ENCODE data around the gene ARHGEF40.

DNA sequence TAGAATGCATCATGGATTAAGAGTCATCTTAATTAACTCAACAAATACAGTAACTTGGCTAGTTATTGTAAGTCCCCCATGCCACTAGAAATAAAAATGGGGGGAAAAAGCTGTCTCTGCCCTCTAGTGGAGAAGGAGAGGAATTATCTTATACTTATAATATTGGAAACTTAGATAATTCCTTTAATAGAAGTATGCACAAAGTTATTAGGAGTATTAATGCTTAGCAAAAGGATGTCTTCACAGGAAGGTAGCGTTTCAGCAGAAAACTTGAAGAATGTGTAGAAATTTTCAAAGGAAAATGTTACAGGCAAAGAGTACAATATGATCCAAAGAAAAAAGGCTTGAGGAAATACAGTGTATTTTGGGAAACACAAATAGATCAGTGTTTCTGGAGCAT is 65.9 kb downstream of the ARHGEF40 start:
- TF ChIP-seq EZH2phosphoT487 (IDR thresholded peaks at IDR 0.05; ENCODE audit: borderline replicate concordance, low read length): no peak
- no peak for TF ChIP-seq EZH2 (IDR thresholded peaks at IDR 0.05; ENCODE audit: low read length, unreplicated experiment)
